GM19452 (cell line): ENCODE data around the gene HOXB3.
"Not testable (repeated sequence)": the region's sequence is repeated elsewhere in the genome, so short reads cannot be mapped to it uniquely, and the experiment has no call there.

Experiments
- ATAC-seq: cut with Tn5 transposase; IDR thresholded peaks from one replicate; pipeline ENCODE4 v1.9.1; 2021; ENCODE audit not compliant: unreplicated experiment

The HOXB3 gene

DNA sequence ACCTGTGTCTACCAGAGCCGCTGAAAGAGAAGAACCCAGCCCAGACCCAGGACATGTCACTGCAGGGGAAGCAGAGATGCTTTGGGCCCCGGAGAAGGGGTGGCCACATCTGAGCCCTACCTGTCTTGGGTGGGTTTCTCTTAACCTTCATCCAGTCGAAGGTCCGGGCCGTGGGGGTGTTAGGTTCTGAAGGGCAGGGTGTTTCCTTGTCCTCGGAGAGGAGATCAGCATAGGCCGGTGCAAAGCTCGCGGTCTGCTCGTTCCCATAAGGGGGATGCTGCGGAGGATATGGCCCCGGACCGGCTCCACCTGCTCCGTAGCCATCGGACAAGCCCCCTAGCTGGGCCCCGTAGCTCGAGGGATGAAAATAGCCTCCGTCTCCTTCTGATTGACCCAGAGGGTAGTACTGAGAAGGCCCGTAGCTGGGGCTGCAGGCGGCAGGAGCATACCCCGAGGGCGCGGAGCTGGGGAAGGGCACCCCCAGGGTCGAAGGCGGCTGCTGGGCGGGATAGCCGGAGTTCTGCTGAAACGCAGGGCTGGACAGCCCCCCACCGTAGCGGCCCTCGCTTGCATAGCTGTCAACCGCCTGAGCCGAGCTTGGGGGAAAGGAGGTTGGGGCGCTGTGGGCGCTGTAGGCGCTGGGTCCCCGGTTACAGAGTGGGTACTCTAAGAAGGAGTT lies 59.7 kb downstream of the HOXB3 start:
- ATAC-seq = no peak

DNA sequence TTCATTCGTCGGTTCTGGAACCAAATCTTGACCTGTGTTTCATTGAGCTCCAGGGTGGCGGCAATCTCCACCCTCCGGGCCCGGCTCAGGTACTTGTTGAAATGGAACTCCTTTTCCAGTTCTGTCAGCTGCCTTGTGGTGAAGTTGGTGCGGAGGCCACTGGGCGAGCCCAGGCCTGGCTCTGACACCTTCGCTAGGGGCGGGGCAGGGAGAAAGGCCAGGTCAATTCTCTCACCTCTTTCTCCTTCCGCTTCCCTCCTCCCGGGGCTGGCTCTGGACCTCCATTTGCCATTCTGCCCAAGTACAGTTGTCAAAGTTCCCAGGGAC lies 60.4 kb downstream of the HOXB3 start:
- no peak for ATAC-seq

DNA sequence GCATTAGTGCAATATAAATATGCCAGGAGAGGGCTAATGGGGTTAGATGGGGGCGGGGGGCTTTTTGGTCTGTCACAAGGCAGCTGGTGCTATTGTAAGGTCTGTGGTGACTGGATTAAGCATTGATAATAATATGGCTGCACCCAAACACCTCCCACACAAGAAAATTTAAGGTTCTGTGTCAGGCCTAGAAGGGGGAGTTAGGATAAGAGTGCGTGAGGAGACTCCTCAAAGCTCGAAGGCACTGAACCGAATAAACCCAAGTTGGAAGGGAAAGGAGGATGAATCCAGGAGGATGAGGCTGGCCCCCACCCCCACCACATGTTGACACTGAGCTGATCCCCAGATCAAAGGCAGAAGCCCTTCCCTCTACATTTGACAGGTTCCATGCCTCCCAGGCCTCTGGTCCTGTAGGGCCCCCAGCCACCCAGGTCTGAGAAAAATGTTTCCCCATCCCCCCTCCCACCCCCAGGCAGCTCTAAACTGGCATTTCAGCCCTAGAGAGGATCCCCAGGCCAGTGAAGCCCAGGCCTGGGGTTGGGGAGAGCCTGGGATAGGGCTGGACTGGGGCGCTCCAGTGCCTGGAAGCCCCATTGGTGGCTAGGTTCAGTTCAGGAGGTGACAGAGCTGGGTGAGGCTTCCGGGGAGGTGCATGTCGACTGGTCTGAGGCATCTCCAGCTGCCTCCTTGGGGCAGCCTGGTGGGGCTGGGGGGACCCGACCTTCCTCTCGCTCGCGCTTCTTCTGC lies 60.9 kb downstream of the HOXB3 start:
- ATAC-seq = no peak

DNA sequence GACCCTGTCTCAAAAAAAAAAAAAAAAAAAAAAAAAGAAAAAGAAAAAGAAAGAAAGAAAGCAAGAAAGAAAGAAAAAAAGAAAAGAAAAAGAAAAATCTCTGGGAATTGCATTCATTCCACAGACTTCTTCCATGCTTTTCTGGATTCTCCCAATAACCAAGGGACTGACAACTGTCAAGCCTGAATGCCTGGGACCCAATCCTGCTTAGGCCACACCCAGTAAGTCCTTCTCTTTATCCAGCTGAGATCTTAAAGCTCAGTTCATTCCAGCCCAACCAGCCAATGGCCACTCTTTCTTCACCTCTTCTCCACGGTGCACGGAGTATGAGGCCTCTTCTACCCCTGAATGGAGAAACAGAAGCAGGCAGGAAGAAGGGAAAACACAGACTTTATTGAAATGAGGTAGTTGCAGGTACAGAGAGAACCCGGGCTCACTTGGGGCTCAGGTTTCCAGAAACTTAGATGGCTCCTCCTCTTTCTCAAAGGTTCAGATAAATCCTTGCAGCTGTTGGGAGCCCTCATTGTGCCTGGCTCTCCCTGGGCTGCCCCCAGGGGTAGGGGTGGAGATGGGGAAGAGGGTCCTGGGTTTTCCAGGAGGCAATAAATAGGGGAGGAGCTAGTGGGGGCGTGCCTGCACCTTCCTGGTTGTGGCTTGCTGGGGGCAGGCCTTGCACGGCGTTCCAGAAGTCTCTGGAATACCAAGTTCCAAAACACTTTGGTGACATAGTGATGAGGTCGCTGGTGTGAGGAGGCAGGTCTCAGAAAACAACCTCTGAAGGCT lies 61.7 kb downstream of the HOXB3 start:
- ATAC-seq = no peak

DNA sequence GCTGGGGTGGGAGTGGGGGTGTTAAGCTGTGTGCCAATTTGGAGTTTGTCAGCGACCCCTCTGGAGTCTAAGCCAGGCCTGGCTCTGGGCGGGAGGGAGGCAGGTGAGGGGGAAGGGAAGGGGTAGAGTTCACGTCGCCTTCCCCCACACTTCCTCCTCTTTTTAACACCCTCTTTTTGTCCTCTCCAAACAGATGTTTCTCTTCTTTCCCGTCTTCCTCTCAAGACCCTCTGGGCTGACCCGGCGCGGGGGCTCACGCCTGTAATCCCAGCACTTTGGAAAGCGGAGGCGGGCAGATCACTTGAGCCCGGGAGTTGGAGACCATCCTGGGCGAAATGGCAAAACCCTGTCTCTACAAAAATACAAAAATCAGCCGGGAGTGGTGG lies 62.5 kb downstream of the HOXB3 start:
- no peak for ATAC-seq

DNA sequence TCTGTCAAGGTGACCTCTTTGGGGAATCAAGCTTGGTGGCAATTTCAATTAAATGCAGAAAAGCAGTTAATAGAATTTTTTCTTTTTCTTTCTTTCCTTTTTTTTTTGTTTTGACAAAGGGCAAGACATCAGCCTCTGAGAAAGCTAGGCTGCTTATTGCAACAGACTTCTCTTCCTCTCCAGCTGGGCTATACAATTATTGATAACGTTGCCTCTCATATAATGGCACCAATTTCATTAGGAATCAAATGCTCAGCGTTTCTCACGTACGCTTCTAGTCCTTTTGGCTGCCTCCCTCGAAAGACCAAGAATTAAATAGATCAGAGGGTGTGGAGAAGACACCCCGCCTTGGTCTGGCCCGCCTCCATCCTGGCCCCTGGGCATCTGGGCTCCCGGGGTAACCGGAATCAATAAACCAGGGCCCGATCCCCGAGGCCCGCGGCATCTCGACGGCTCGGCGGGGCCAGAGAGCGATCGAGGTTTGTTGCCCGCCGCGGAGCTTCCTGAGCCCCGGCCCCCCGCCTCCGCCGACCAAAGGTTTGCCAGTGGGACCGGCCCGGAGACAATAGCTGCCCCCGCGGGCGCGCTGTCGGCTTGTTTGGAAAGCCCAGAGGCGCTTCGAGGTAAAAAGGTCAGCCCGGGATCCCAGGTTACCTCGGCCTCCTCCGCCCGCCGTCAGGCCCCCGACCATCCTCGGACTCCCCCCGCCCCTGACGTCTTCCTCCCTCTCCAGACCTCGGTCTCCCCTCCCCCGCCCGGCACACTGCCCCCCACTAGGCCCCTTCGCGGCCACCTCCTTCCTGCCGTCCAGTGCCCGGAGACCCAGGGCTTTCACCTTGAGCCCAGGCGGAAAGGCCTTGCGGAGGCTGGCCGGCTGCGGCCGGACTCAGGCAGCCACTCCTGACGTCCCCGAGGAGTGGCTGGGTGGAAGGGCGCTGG lies 63.2 kb downstream of the HOXB3 start:
- ATAC-seq = no peak

DNA sequence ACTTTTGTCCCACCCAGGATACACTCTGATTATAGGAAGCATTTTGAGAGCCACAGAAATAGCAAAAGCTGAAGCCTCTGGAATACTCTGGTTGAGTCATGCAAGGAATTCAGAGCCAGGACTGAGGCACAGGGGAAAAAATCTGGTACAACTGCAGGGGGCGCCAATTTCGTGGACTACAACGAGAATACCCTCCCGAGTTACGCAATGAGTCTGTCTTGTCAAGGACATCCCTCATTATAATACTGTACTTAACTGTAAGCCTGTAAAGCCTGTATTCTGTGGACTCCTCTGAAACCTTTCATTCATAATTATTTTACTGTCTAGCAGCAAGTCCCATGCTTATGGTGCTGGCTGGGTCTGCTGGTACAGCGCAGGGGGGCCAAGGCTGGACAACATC lies 67.0 kb downstream of the HOXB3 start:
- no peak for ATAC-seq

DNA sequence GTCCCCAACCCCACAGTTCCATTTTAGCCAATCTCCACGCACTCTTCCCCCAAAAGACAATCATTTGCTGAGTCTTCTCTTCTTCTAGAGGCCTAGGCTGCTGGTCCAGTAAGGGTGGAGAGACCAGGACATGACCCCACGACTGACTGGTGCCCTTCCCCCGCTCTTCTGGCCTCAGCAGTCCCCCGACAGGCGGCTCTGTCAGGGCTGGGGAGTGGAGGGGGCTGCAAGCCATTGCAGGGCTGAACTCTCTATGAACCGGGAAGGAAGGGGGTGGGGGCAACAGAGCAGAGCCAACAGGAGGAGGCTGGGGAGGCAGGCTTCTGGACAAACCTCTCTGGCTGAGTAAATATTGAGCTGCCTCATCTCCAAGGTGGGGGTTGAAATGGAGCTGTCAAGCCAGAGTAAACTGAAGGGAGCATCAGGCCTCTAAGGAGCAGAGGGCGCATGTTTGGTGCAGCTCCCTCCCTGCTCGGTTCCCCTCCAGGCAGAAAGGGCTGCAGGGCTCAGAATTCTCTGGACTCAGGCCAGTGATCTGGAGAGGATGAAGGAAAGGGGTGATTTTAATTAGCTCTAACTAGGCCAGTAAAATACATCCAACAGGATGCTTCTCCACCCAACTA lies 67.9 kb downstream of the HOXB3 start:
- ATAC-seq = no peak

DNA sequence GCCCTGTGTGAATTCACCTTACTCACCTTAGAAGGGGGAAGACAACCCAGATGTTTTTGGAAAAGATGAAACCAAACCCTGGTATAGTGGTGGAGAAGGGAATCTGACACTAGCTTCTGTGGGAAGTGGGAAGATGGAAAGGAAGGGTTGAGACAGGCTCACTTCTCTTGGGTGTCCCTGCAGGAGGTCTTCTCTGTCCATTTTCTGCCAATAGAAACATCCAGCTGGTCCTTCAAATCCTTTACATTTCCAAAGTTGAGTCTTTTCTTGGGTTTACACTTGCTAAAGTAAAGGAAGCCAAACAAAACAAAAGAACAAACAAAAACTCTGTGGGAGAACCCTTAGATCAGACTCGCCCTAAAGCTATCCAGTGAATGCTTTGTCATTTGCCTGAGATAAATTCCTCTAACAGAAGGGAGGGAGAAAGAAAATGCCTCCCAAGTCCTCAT lies 69.4 kb downstream of the HOXB3 start:
- ATAC-seq = no peak

DNA sequence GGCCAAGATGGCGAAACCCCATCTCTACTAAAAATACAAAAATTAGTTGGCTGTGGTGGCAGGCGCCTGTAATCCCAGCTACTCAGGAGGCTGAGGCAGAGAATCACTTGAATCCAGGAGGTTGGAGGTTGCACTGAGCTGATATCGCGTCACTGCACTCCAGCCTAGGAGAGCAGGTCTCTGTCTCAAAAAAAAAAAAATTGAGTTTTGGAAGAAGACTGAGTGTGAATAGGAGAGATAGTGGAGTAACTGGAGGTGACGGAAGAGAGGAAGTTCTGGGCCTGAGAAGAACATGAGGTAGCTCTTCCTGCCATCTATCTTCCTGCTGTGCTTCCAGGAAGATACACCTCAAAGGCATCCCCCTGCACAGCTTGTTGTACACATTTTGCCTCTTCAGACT lies 70.6 kb downstream of the HOXB3 start:
- ATAC-seq = no peak

DNA sequence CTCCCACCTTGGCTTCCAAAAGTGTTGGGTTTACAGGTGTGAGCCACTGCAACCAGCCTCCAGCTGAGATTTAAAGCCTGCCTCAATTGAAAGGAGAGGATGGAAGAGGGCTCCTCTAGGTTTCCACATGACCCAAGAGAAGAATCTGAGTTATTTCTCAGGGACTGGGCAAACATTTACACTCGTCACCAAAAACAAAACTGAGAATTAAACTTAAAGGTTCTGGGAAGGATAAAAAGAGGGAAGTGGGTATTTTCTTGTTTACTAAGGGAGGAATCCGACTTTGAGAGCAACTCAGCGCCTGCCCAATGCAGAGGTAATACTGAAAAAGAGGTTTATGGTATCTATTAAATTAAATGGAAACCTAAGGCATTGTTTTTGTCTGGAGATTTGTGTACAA lies 72.6 kb downstream of the HOXB3 start:
- ATAC-seq = no peak

DNA sequence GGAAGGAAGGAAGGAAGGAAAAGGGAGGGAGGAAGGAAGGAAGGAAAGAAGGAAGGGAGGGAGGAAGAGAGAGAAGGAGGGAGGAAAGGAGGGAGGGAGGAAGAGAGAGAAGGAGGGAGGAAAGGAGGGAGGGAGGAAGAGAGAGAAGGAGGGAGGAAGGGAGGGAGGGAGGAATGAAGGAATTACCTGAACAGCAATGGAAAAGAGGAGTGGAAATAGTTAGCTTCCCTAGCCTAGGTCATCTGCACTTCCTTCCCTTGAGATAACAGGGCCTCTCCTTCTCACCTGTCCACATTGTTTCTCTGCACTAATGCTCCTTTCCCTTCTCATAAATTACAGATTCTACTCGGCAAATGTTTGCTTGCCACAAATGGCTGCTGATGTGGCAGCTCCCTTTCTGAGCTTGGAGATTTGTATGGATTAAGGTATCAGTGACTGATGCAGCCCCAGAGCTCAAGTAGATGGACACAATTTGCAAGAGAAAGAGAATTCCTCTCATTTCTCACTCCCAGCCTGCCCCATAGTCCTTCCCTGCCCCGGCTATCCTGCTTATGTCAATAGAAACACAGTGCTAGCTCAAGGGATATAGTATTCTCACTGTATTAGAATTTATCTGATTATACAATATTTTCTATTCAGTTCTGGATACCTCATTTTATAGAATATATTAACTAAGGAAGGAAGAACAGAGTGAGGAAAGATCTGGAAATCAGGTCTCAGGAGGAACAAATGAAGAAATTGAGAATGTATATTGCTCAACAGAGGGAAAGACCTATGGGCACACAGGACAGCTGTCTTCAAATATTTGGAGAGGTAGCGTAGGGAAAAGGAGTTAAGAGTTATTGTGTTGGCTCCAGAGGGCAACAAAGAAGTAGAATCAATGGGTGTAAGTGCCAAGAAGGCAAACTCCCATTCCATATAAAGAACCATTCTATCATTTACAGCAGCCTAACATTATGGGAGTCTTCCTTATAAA lies 73.8 kb downstream of the HOXB3 start:
- ATAC-seq = no peak

DNA sequence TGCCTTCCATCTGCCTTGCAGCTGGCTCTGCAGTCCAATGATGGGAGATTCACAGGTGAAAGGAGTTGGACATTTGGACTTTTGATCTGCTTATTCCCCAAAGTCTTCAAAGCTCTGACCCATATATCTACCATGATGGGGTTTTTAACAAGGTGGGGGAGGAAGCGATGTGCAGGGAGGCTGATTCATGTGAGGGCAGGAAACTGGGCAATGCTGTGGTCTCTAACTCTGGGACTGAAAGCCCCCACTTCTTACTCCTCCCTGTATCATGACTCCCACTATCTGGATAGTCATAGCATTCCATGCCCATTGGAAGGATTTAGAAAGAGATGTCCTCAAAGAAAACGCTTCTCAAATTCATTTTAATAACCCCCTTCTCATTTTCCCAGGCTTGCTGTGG lies 75.6 kb downstream of the HOXB3 start:
- ATAC-seq = no peak

DNA sequence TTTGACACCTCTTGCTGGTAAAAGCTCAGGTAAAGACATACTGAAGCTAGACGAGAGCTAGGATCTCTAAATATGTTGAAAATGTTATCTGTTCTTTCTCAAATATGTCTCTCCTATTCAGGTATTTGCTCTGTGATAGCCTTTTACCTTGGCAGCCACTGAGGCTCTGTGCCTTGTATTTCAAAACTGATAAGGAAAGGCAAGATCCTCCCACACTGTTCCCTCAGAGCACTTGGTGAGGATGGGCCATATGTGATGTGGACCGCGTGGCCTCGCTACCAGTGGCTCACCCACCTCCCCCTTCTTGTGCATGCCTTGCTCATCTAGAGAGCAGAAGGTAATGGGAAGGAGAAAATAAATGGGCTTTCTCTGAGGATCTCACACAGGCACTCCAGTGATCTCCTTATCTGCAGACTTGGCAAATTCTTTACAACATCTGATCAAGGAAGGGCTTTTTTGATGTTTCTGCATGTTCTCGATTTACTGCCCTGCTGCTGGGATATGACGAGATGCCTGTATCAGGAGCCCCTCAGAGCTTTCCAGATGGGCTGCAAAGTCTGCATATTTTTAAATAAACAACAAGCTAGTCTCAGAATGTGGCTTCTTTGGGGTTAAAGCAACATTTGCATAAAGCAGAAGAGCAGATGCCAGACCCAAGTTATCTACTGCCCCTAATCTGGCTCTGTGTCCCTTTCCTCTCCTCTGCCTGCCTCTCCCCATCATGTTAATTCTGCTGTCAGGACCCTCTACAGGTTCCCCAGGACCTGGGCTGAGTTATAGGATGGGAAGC lies 76.2 kb downstream of the HOXB3 start:
- no peak for ATAC-seq

DNA sequence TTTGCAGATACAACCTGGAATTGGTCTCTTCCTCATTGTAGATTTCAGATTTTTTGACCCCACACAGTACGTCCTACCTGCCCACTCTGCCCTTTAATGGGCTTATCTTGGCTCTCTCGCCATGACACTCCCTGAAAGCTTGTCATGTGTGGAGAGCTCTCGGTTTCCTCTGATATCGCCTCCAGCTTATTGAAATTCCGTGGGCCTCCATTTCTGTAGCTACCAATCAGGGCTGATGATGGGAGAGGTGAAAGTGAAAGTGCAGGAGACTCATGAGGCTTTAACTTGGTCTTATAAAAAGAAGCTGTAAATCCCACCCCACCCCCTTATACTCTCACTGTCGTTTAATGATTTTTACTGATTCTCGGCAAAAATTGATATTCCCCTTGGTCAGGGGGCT lies 76.9 kb downstream of the HOXB3 start:
- no peak for ATAC-seq

DNA sequence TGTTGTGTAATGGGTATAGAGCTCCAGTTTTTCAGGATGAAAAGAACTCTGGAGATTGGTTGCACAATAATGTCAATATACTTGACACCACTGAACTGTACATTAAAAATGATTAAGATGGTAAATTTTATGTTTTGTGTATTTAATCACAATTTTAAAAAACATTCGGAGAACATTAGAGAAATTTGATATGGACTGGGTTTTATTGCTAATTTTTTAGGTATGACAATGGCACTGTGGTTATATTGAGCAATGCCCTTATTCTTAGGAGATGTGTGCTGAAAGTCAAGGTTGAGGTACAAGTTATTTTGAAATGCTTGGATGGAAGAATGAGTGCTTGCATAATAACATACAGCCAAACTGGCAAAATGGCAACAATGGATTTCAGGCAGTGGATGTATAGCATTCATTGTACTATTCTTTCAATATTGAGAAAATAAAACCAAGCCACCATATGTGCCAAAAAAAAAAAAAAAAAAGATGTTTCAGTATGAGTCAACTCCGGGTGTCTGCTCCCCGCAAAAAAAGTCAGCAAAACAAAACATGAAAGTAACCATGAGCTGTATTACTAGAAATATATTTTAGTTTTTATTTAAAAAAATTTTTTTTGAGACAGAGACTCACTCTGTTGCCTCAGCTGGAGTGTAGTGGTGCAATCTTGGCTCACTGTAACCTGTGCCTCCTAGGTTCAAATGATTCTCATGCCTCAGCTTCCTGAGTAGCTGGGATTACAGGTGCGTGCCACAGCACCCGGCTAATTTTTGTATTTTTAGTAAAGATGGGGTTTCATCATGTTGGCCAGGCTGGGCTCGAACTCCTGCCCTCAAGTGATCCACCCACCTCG lies 79.1 kb downstream of the HOXB3 start:
- no peak for ATAC-seq

DNA sequence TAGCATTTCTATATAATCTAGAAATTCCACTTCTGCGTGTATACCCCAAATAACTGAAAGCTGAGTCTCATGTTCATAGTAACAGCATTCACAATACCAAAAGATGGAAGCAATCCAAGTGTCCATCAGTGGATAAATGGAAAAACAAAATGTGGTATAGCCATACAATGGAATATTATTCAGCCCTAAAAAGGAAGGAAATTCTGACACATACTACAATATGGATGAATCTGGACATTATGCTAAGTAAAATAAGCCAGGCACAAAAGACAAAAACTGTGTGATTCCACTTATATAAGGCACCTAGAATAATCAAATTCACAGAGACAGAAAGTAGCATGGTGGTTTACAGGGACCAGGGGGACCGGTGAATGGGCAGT lies 79.7 kb downstream of the HOXB3 start:
- no peak for ATAC-seq

DNA sequence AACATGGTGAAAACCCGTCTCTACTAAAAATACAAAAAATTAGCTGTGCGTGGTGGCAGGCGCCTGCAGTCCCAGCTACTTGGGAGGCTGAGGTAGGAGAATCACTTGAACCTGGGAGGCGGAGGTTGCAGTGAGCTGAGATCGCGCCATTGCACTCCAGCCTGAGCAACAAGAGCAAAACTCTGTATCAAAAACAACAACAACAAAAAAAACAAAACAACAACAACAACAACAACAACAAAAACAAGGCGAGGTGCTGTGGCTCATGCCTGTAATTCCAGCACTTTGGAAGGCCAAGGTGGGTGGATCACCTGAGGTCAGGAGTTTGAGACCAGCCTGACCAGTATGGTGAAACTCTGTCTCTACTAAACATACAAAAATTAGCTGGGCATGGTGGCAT lies 80.3 kb downstream of the HOXB3 start:
- ATAC-seq = not testable (repeated sequence)
